Measurements from ENCODE around the gene ADRA2C. TPM values are rescaled to one million over a fixed set of nuclear protein-coding genes. Genes with fewer than 3 reads are reported as not detected.

The ADRA2C gene
- total RNA-seq, 1 donor from 2014 or later = 17.2 TPM

DNA sequence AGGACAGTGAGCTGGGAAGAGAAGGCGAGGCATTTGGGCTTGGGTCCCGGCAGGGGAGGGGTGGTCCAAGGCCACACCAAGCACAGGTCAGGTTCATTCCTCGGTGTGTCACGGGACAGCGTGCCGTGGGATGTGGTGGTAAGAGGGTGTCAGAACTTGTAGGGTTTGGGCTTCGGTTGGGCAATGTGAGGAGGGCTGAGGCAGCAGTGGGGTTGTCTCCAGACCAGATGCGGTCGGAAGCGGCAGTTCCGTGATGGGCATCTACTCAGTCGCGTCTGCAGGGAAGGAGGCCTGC is 22.1 kb downstream of the ADRA2C start:
- Histone ChIP-seq H3K4me1 (peaks cover 10% of the 10 kb centered on the region), H3K27ac (no peak overlapping the region), H3K36me3 (no peaks in the 10 kb centered on the region), H3K4me3 (no peak overlapping the region), H3K27me3 (no peaks in the 10 kb centered on the region), H3K9me3 (no peaks in the 10 kb centered on the region)
- TF ChIP-seq, protein P1, sequence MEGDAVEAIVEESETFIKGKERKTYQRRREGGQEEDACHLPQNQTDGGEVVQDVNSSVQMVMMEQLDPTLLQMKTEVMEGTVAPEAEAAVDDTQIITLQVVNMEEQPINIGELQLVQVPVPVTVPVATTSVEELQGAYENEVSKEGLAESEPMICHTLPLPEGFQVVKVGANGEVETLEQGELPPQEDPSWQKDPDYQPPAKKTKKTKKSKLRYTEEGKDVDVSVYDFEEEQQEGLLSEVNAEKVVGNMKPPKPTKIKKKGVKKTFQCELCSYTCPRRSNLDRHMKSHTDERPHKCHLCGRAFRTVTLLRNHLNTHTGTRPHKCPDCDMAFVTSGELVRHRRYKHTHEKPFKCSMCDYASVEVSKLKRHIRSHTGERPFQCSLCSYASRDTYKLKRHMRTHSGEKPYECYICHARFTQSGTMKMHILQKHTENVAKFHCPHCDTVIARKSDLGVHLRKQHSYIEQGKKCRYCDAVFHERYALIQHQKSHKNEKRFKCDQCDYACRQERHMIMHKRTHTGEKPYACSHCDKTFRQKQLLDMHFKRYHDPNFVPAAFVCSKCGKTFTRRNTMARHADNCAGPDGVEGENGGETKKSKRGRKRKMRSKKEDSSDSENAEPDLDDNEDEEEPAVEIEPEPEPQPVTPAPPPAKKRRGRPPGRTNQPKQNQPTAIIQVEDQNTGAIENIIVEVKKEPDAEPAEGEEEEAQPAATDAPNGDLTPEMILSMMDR (IDR thresholded peaks at IDR 0.05) = no peak
- TF ChIP-seq POLR2A (IDR thresholded peaks at IDR 0.05) (no peak), POLR2AphosphoS5 (IDR thresholded peaks at IDR 0.05; ENCODE audit: insufficient read depth in 1 of 2, low read depth in 1 of 2) (no peak)
- intact Hi-C loops (cut with DNase I) = no loop called here
- no peak for DNase-seq (ENCODE audit: extremely low spot score in 2 of 2)

DNA sequence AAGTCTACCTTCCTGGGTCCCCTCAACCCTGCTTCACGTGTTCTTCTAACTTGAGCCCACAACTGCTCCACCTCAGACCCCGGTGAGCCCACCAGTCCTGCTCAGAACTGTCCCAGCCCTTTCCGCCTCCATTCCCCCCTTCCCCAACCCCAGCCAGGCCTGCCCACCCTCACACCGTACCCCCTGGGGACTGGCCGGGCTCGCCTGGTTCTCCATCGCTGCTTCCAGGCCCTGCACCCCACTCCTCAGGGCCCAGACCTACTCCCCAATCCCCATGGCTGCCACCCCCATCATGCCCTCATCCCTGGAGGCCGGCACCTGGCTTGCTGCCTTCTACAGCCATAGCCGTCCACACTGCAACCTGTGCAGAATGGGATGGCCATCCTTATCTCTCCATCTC is 23.4 kb downstream of the ADRA2C start:
- Histone ChIP-seq H3K9me3 (no peaks in the 10 kb centered on the region), H3K27ac (no peak overlapping the region), H3K36me3 (no peaks in the 10 kb centered on the region), H3K4me3 (no peak overlapping the region), H3K4me1 (no peaks in the 10 kb centered on the region), H3K27me3 (no peaks in the 10 kb centered on the region)
- TF ChIP-seq POLR2A (IDR thresholded peaks at IDR 0.05) = no peak
- no peak for TF ChIP-seq POLR2AphosphoS5 (IDR thresholded peaks at IDR 0.05; ENCODE audit: insufficient read depth in 1 of 2, low read depth in 1 of 2)
- TF ChIP-seq, protein P1 (IDR thresholded peaks at IDR 0.05) = no peak
- DNase-seq (ENCODE audit: extremely low spot score in 2 of 2) = no peak
- intact Hi-C loops (cut with DNase I) = no loop called here

DNA sequence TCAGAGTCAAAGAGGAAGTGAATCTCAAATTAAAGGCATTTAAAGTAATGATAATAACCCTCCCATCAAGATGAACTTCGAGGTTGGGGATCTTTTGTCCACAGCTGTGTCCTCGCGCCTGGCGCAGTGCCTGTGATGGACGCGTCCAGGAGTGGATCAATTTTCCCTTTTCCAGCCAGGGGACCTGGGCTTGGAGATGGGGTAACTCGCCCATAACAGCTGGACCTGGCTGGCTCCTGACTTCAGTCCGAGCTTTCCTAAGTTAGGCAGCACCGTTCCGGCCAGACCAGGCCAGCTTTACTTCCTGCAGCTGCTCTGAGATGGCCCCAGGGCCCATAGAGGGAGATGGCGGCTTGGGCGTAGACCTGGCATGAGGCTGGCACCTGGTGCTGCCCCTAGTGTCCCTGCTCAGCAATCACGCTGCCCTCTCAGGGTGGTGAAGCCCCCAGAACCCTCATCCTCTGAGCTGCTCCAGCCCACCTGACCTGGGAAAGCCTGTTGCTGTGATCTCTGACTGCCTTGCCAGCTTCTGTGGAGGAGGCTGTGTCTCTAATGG is 23.9 kb downstream of the ADRA2C start:
- Histone ChIP-seq H3K4me3 (no peak overlapping the region), H3K4me1 (no peaks in the 10 kb centered on the region), H3K9me3 (no peaks in the 10 kb centered on the region), H3K27me3 (no peaks in the 10 kb centered on the region), H3K27ac (no peak overlapping the region), H3K36me3 (no peaks in the 10 kb centered on the region)
- TF ChIP-seq, protein P1 (IDR thresholded peaks at IDR 0.05) = no peak
- no peak for DNase-seq (ENCODE audit: extremely low spot score in 2 of 2)
- intact Hi-C loops (cut with DNase I) = no loop called here

DNA sequence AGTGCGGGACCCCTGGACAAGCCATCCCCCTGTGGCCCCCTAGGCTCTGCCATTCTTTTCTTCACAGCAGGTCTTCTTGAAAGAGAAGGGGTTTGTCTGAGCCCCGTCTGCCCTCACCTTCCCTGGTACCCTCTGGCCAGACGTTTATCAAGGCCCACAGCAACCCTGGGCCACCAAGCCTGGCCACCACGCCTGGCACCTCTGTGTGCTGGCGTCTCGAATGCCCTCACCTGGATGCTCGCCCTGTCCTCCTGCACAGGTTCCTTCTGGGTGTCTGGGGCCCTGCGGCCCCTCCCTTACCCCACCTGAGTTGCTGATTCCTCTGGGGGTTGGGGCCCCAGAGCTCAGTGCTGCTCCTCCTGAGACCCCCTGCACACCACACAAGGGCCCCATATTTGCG is 25.1 kb downstream of the ADRA2C start:
- DNase-seq (ENCODE audit: extremely low spot score in 2 of 2) = no peak
- intact Hi-C loops (cut with DNase I) = no loop called here
- Histone ChIP-seq H3K4me1 (no peaks in the 10 kb centered on the region), H3K36me3 (no peaks in the 10 kb centered on the region), H3K27me3 (no peaks in the 10 kb centered on the region), H3K4me3 (no peak overlapping the region), H3K9me3 (no peaks in the 10 kb centered on the region), H3K27ac (no peak overlapping the region)
- no peak for TF ChIP-seq POLR2A (IDR thresholded peaks at IDR 0.05)
- no peak for TF ChIP-seq POLR2AphosphoS5 (IDR thresholded peaks at IDR 0.05; ENCODE audit: insufficient read depth in 1 of 2, low read depth in 1 of 2)
- TF ChIP-seq, protein P1 (IDR thresholded peaks at IDR 0.05) = no peak

DNA sequence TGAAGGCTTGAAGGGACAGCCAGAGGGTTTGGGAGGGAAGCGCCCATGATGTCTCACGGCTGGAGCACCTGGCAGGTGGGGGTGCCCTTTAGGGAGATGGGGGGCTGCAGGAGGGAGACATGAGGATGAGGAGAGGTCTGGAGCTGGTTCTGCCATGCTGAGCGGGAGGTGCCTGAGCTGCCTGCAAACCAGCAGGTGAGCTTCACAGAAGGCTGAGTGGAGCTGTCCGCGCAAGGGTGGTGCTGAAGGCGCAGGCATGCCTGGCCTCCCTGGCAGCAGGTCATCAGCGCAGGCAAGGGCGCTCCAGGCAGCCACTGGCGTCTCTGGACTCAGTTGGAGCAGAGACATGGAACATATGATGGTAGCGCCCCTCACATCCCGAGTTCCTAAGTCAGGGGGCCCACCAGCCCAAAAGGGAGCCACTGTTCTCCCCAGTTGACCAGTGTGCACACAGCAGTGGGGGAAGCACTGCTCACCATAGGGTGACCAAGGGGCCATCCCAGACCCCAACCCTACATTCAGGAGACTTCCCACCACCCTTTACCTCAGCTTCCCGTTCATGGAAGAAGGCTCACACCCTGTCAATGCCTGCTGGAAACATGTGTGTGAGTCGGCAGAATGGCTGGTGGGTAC is 25.8 kb downstream of the ADRA2C start:
- DNase-seq (ENCODE audit: extremely low spot score in 2 of 2) = no peak

More for the DNA sequence above, 25.8 kb downstream of the ADRA2C start:
- H3K36me3 ChIP-seq = no peaks in the 10 kb centered on the region
- intact Hi-C loops (cut with DNase I) = no loop called here
- TF ChIP-seq, protein P1 (IDR thresholded peaks at IDR 0.05) = no peak
- TF ChIP-seq POLR2A (IDR thresholded peaks at IDR 0.05) (no peak), POLR2AphosphoS5 (IDR thresholded peaks at IDR 0.05; ENCODE audit: insufficient read depth in 1 of 2, low read depth in 1 of 2) (no peak)
- H3K4me1 ChIP-seq = no peaks in the 10 kb centered on the region
- H3K27ac ChIP-seq = no peak overlapping the region
- no peaks in the 10 kb centered on the region for H3K9me3 ChIP-seq
- no peak overlapping the region for H3K4me3 ChIP-seq
- H3K27me3 ChIP-seq = no peaks in the 10 kb centered on the region
